Hepatocyte (in vitro differentiated cells): ENCODE results near the gene RNF149.

Experiments
- CTCF ChIP-seq: fragments of 200-600 bp; sonication (generic); IDR thresholded peaks from 2 replicates; pipeline ENCODE4 v1.5.1; 2016; ENCODE audit warnings: antibody characterized with exemption, mild to moderate bottlenecking; ENCODE audit not compliant: poor library complexity
- EZH2phosphoT487 ChIP-seq: fragments of 200-600 bp; sonication (generic); IDR thresholded peaks from one replicate; pipeline ENCODE4 v1.6.1; 2018; ENCODE audit warnings: antibody characterized with exemption, mild to moderate bottlenecking, low read depth, moderate library complexity; ENCODE audit not compliant: unreplicated experiment, severe bottlenecking

- TF ChIP-seq CTCF (no peak), EZH2phosphoT487 (no peak)
Measured at GRCh38 chr2:101300836-101301235, 7.7 kb downstream of the RNF149 start.
